RCC 7860 (cell line): ENCODE measurements around the gene FBXL15.

ENCODE experiments used
- DNase-seq: peaks from one replicate; pipeline ENCODE4 v3.0.0-alpha.2; 2015; ENCODE audit warnings: low spot score
- FAIRE-seq: peaks from 2 replicates; lab custom pipeline; 2012; peaks lifted over from hg19 to GRCh38; lab: Jason Lieb, UNC

The FBXL15 gene

DNA sequence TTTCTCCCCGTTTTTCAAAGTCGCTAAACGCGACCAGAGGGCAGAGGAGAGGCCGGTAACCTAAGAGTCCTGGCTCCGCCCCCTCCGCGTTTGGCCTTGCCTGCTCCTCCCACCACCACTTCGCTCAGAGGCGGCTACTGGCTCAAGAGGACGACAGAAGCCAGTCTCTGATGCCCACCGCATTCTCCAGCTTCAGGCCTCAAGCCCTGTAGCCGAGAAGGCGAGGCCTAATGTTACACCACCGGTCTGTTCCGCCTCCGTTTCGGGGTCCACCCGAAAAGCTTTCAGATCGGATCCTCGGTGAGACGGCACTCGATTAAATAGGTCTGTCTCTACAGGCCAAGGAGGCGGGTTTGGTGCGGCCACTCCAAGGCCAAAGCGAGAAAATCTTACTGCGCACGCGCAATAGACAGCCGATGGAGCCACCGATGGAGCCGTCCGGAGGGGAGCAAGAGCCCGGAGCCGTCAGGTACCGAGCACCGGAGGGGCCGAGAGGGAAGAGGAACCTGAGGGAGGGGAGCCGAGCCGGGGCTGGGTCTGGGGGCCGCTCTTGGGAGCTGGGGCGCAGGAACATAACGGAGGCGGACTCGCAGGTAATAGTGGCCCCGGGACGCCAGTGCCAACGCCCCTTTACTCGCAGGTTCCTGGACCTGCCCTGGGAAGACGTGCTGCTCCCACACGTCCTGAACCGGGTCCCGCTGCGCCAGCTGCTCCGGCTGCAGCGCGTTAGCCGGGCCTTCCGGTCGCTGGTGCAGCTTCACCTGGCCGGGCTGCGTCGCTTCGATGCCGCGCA, at the start of gene FBXL15:
Gene FBXL15, plus strand, starts transcription at position 123 of the 793 bp plus-strand sequence. Its CDS starts 294 bp downstream, at position 417.
- DNase-seq, result peak; percentile 90
- peak; percentile 69 for FAIRE-seq

GRCh38 chr10:102371295-102371694, 49.3 kb upstream of the FBXL15 start:
- no peak for FAIRE-seq
- no peak for DNase-seq

DNA sequence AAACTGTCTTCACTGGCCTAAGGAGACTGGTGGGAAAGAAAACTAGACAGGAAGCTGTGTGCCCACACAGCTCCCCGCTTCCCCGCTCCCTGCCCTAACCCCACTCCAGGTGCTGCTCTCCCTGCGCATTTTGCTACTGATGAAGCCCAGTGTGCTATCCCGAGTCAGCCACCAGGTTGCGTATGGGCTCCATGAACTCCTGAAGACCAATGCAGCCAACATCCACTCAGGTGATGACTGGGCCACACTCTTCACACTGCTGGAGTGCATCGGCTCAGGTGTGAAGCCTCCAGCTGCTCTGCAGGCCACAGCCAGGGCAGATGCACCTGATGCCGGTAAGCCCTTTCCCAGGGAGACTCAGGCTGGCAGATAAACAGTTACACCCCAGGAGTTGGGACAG, 45.4 kb upstream of the FBXL15 start:
- FAIRE-seq (no peak), DNase-seq (no peak)

DNA sequence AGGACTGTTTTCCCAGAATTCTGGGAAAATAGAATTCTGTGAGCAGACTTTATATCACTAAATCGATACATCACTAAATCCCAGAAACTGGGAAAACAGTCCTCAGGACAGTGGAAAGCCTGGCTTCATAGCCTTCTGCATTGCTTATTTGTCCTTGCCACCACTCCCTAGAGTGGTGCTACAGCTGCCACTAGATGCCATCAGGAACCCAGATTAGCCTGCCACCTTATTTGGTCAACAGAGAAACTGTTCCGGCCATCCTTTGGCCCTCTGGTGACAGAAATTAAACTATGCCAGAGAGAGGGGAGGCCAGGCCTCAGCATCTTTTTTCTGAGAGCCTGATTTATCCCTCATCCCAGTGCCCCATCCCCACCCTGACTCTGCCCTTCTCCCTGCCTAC, 44.8 kb upstream of the FBXL15 start:
- no peak for DNase-seq
- no peak for FAIRE-seq

- FAIRE-seq, result no peak
Observed at GRCh38 chr10:102376901-102377300, 43.7 kb upstream of the FBXL15 start.

DNA sequence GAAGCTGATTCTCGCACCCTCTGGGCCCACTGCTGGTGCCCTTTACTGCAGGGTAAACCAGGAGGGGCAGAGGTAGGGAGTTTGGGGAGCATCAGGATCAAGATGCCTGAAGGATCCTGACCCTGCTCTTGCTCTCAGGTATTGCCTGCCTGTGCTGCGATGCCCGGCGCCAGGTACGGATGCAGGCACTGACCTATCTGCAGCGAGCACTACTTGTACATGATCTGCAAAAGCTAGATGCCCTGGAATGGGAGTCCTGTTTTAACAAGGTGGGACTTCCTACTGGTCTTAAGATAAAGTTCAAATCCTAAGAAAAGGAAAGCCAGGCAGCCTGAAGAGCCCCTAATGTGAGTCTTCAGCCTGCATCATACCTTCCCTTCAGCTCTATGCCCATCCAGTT, 41.3 kb upstream of the FBXL15 start:
- FAIRE-seq, result no peak
- no peak for DNase-seq

More at GRCh38 chr10:102376901-102377300, 43.7 kb upstream of the FBXL15 start:
- DNase-seq, result no peak

DNA sequence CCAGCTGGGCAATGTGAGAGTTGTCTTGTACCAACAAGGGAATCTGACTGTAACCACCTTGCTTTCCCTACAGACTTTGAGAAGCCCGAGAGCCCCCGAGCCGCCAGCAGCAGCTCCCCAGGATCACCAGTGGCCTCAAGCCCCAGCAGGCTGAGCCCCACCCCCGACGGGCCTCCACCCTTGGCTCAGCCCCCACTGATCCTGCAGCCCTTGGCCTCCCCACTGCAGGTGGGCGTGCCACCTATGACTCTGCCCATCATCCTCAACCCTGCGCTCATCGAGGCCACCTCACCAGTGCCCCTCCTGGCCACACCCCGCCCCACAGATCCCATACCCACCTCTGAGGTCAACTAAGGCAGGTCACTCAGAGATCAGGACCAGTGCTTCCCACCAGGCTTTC, 38.7 kb upstream of the FBXL15 start:
- no peak for FAIRE-seq
- DNase-seq, result no peak

- DNase-seq, result no peak
- no peak for FAIRE-seq
Observed at GRCh38 chr10:102382871-102383270, 37.8 kb upstream of the FBXL15 start.

DNA sequence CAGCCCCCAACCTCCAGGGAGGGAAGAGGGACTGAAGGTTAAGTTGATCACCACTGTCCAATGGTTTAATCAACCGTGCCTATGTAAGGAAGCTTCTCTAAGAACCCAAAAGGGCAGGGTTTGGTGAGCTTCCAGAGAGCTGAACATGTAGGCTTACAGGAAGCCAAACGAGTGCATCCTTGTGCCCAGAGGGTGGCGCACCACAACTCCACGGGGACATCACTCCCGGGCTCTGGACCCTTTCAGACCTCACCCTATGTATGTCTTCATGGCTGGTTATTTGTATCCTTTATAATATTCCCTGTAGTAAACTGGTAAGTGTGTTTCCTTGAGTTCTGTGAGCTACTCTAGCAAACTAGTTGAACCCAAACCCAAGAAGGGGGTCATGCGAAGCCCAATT, 36.6 kb upstream of the FBXL15 start:
- FAIRE-seq (no peak), DNase-seq (no peak)

DNA sequence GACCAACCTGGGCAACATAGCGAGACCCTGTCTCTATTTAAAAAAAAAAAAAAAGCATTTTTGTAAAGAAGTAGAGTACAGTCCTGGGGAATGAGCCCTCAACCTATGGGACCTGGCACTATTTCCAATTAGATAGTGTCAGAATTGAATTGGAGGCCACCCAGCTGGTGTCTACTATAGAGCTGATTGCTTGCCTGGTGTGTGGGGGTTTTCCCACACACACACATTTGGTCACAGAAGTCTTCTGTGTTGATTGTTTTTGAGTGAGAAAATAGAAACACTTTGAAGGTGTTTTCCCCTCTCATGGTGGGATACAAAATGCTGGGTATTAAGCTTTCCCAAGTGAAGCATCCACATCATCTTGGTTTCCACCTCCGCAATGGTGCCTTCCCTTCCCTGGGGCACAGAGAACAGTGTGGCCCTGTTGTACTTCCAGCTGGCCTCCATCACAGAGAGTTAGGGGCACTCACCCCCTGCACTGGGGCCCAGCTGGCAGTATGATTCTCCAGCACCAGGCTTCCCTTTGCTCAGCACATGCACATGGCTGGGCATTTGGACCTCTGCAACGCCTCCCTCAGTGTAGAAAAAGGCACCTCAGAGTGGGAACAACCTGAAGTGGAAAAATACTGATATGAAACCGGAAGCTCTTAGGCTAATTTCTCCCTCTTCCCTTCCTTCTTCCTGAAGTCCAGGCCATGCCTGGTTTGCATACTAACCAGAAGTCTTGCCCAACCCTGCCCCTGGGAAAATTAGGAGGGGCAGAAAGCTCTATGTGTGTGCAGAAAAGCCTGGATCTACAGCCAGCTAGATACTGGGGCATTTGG, 35.8 kb upstream of the FBXL15 start:
- DNase-seq (no peak), FAIRE-seq (no peak)

GRCh38 chr10:102389894-102390293, 30.7 kb upstream of the FBXL15 start:
- DNase-seq, result no peak
- FAIRE-seq, result no peak

DNA sequence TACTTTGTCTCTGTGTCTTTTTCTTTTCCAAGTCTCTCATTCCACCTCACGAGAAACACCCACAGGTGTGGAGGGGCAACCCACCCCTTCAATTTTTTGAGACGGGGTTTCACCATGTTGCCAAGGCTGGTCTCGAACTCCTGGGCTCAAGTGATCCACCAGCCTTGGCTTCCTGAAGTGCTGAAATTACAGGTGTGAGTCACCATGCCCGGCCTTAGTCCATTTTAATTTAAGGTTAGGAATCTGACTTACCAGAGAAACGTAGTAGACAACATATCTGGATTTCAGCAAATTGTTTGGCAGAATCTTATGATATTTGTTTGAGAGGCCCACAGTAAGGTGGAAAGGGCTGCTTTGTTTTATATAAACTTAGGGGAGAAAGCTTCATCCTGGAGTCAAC, 28.3 kb upstream of the FBXL15 start:
- DNase-seq, result no peak
- FAIRE-seq, result no peak

DNA sequence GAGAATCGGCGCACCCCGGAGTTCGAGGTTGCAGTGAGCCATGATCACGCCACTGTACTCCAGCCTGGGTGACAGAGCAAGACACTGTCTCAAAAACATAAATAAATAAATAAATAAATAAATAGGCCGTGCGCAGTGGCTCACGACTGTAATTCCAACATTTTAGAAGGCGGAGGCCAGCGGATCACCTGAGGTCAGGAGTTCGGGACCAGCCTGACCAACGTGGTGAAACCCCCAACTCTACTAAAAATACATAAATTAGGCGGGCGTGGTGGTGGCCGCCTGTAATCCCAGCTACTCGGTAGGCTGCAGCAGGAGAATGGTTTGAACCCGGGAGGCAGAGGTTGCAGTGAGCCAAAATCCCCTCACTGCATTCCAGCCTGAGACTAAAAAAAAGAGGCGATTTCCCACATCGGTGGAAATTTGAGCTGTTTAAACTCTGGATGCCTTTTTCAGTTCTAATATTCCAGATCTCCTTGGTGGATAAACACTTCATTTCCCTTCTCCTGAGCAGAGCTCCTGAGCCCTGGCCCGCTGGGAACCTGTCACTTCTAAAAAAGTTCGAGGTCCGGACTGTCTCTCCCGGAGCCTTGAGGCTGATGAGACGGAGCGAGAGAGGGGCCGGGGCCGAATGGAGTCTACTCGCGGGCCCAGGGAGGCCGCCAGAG, 27.1 kb upstream of the FBXL15 start:
- FAIRE-seq (no peak), DNase-seq (no peak)

DNA sequence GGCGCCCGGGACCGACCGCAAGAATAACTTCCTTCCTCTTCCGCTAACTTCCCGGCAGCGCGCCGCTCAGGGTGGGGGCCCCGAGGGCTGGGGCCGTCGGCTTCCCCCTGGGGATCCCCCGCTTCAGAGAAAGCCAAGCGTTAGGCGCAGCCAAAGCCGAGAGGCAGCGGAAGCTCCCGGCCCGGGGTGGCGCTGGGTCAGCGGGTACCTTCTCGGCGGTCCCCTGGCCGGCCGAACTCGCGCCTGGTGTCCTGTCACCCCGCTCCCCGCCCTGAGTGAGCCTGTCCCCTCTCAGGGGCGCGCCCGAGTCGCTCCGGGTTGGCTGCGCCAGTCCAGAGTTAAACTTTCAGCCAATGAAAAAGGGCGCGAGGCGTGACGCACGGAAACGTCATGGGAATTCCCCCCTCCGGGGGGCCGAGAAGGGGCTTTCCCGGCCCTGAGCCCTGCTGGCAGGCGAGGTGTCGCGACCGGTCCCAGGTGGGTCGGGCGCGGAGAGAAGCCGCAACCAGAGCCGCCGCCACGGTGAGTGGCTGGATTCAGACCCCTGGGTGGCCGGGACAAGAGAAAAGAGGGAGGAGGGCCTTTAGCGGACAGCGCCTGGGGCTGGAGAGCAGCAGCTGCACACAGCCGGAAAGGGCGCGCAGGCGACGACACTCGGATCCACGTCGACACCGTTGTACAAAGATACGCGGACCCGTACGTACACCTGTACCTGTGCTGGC, 26.4 kb upstream of the FBXL15 start:
- no peak for FAIRE-seq

DNA sequence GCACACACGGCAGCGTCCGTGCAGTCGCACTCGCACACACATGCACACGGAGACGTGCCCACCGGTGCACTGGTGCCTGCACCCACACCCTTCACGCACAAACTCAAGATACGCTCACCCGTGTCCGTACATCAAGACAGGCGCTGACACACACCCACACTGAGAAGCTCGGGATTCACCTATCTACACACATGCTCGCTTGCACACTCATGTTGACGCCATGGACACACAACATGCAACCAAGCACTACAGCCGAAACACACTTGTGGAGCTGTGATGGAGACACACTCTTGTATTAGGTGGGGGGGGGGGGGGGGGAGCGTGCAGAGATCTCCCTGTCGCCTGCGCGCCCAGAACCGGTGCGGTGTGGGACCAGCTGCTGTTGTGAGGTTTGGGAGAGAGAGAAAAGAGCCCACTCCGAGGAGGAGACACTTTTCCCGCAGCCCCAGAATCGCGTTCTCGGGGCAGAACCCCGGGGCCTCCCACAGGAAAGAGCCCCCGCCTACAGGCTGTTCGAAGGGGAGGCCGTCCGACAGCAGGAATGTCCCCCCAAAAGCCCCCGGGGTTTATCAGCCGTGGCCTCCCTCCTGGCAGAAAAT, 25.7 kb upstream of the FBXL15 start:
- no peak for FAIRE-seq
- DNase-seq, result no peak

More for the DNA sequence above, 26.4 kb upstream of the FBXL15 start:
- peak; percentile 88 for DNase-seq

GRCh38 chr10:102395400-102396316, 25.0 kb upstream of the FBXL15 start, which contains the start of gene NFKB2:
Gene NFKB2, plus strand, starts transcription at chr10:102395705. Its CDS starts 255 bp downstream, at chr10:102395960.
- peak; percentile 71 for DNase-seq
- no peak for FAIRE-seq

DNA sequence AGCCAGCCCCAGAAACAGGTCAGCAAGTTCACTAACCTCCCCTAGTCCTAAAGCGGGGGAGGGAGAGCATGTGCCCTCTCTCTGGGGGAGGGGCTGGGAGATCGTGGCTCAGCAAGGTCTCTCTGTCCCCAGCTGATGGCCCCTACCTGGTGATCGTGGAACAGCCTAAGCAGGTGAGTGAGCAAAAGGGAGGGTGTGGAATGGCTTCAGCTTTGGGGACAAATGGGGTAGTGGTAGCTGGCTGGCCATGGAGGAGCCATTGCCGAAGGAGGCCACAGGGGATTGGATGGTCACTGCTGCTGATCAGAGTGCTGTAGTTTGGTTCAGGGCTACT, 24.4 kb upstream of the FBXL15 start:
- no peak for FAIRE-seq
- DNase-seq, result no peak

- DNase-seq (no peak), FAIRE-seq (no peak)
Observed at GRCh38 chr10:102396730-102397151, 23.9 kb upstream of the FBXL15 start.
